ENCODE data around the gene A4GNT. TPM values are rescaled to one million over a fixed set of nuclear protein-coding genes. Genes with fewer than 3 reads are reported as not detected.

A4GNT gene
- total and polyA plus RNA-seq, 2 experiments from 2014 or later, result not detected

- Histone ChIP-seq H3K9me2 (ENCODE audit: insufficient read depth) (no peaks in the 10 kb centered on the region), H3K36me3 (ENCODE audit: low read depth) (no peaks in the 10 kb centered on the region; the same call in 1 of the 2 replicates), H4K20me1 (ENCODE audit: insufficient read depth) (no peaks in the 10 kb centered on the region), H2AFZ (peak overlapping the region; percentile 65), H3F3A (ENCODE audit: insufficient read depth) (peaks cover 9% of the 10 kb centered on the region), H3K27me3 (replicated peaks; ENCODE audit: insufficient read depth) (no peaks in the 10 kb centered on the region), H3K27ac (peak overlapping the region; percentile 91), H3K4me2 (ENCODE audit: unreplicated experiment) (peak overlapping the region; percentile 93), H3K4me1 (ENCODE audit: insufficient read depth) (peaks cover 25% of the 10 kb centered on the region), H3K4me3 (peak overlapping the region; percentile 77), H3K79me2 (ENCODE audit: insufficient read depth) (peaks cover 54% of the 10 kb centered on the region), H3K9ac (peak overlapping the region; percentile 91), H3K9me3 (ENCODE audit: low read depth) (no peaks in the 10 kb centered on the region)
- peak; percentile 51 for DNase-seq
- TF ChIP-seq EZH2 (IDR thresholded peaks at IDR 0.05; ENCODE audit: insufficient read depth, poor library complexity, severe bottlenecking) (no peak), EZH2phosphoT487 (IDR thresholded peaks at IDR 0.05; ENCODE audit: insufficient read depth, low read depth) (no peak)
- 2% methylated on average over 9 of the region's 9 CpGs for WGBS, 2 experiments (ENCODE audit: low coverage in 1 of 2, low lambda C conversion rate in 2 of 2, missing lambda C conversion rate in 2 of 2)
- in situ Hi-C loops (cut with MboI), result no loop called here
Observed at GRCh38 chr3:138114431-138114918, 17.7 kb downstream of the A4GNT start.

- Histone ChIP-seq H3K4me1 (ENCODE audit: insufficient read depth) (peaks cover 25% of the 10 kb centered on the region), H3K4me3 (peak overlapping the region; percentile 77), H3K9me3 (ENCODE audit: low read depth) (no peaks in the 10 kb centered on the region), H3K9ac (peak overlapping the region; percentile 91), H3K79me2 (ENCODE audit: insufficient read depth) (peaks cover 66% of the 10 kb centered on the region), H3K27me3 (replicated peaks; ENCODE audit: insufficient read depth) (no peaks in the 10 kb centered on the region), H3K36me3 (ENCODE audit: low read depth) (no peaks in the 10 kb centered on the region; the same call in 1 of the 2 replicates), H3K27ac (peak overlapping the region; percentile 91), H3F3A (ENCODE audit: insufficient read depth) (peaks cover 9% of the 10 kb centered on the region), H4K20me1 (ENCODE audit: insufficient read depth) (no peaks in the 10 kb centered on the region), H2AFZ (no peak overlapping the region), H3K9me2 (ENCODE audit: insufficient read depth) (no peaks in the 10 kb centered on the region), H3K4me2 (ENCODE audit: unreplicated experiment) (peak overlapping the region; percentile 93)
- in situ Hi-C loops (cut with MboI), result no loop called here
- no peak for TF ChIP-seq EZH2phosphoT487 (IDR thresholded peaks at IDR 0.05; ENCODE audit: insufficient read depth, low read depth)
- TF ChIP-seq EZH2 (IDR thresholded peaks at IDR 0.05; ENCODE audit: insufficient read depth, poor library complexity, severe bottlenecking), result no peak
- DNase-seq, result peak; percentile 48
- WGBS, 2 experiments (ENCODE audit: low coverage in 1 of 2, low lambda C conversion rate in 2 of 2, missing lambda C conversion rate in 2 of 2), result 57 to 58% methylated on average over 1 of the region's 1 CpG
Observed at GRCh38 chr3:138113326-138113725, 18.9 kb downstream of the A4GNT start.

- no peaks in the 10 kb centered on the region for H4K20me1 ChIP-seq (ENCODE audit: insufficient read depth)
Observed at GRCh38 chr3:138112362-138112761, 19.8 kb downstream of the A4GNT start.

GRCh38 chr3:138105598-138105997, 26.6 kb downstream of the A4GNT start:
- H3K27me3 ChIP-seq (replicated peaks; ENCODE audit: insufficient read depth), result no peaks in the 10 kb centered on the region
- no peak overlapping the region for H2AFZ ChIP-seq
- peaks cover 79% of the 10 kb centered on the region for H3K79me2 ChIP-seq (ENCODE audit: insufficient read depth)
- WGBS, 2 experiments (ENCODE audit: low coverage in 1 of 2, low lambda C conversion rate in 2 of 2, missing lambda C conversion rate in 2 of 2), result 98 to 100% methylated on average over 1 of the region's 1 CpG
- no peaks in the 10 kb centered on the region for H3K9me2 ChIP-seq (ENCODE audit: insufficient read depth)
- H4K20me1 ChIP-seq (ENCODE audit: insufficient read depth), result no peaks in the 10 kb centered on the region
- no peak for TF ChIP-seq EZH2 (IDR thresholded peaks at IDR 0.05; ENCODE audit: insufficient read depth, poor library complexity, severe bottlenecking)
- TF ChIP-seq EZH2phosphoT487 (IDR thresholded peaks at IDR 0.05; ENCODE audit: insufficient read depth, low read depth), result no peak
- H3K27ac ChIP-seq, result no peak overlapping the region
- no peaks in the 10 kb centered on the region for H3F3A ChIP-seq (ENCODE audit: insufficient read depth)
- no peak overlapping the region for H3K4me3 ChIP-seq
- no peaks in the 10 kb centered on the region for H3K36me3 ChIP-seq (ENCODE audit: low read depth)
- no peaks in the 10 kb centered on the region for H3K4me1 ChIP-seq (ENCODE audit: insufficient read depth)
- in situ Hi-C loops (cut with MboI), result no loop called here
- H3K9me3 ChIP-seq (ENCODE audit: low read depth), result no peaks in the 10 kb centered on the region
- DNase-seq, result no peak
- no peak overlapping the region for H3K4me2 ChIP-seq (ENCODE audit: unreplicated experiment)
- no peak overlapping the region for H3K9ac ChIP-seq

More at GRCh38 chr3:138112362-138112761, 19.8 kb downstream of the A4GNT start:
- H3K9me3 ChIP-seq (ENCODE audit: low read depth), result no peaks in the 10 kb centered on the region
- WGBS, 2 experiments (ENCODE audit: low coverage in 1 of 2, low lambda C conversion rate in 2 of 2, missing lambda C conversion rate in 2 of 2), result 53 to 61% methylated on average over 8 of the region's 8 CpGs
- H3K9ac ChIP-seq, result no peak overlapping the region
- in situ Hi-C loops (cut with MboI), result no loop called here
- peak; percentile 35 for DNase-seq
- no peaks in the 10 kb centered on the region for H3K9me2 ChIP-seq (ENCODE audit: insufficient read depth)
- H3K79me2 ChIP-seq (ENCODE audit: insufficient read depth), result peaks cover 75% of the 10 kb centered on the region
- H3K27ac ChIP-seq, result peak overlapping the region; percentile 91; the same call in 1 of the 2 replicates
- H3K4me1 ChIP-seq (ENCODE audit: insufficient read depth), result peaks cover 25% of the 10 kb centered on the region
- H2AFZ ChIP-seq, result no peak overlapping the region
- TF ChIP-seq EZH2phosphoT487 (IDR thresholded peaks at IDR 0.05; ENCODE audit: insufficient read depth, low read depth) (no peak), EZH2 (IDR thresholded peaks at IDR 0.05; ENCODE audit: insufficient read depth, poor library complexity, severe bottlenecking) (no peak)
- H3K4me2 ChIP-seq (ENCODE audit: unreplicated experiment), result no peak overlapping the region
- H3K36me3 ChIP-seq (ENCODE audit: low read depth), result no peaks in the 10 kb centered on the region; the same call in 1 of the 2 replicates
- H3K4me3 ChIP-seq, result no peak overlapping the region
- H3F3A ChIP-seq (ENCODE audit: insufficient read depth), result peaks cover 9% of the 10 kb centered on the region
- H3K27me3 ChIP-seq (replicated peaks; ENCODE audit: insufficient read depth), result no peaks in the 10 kb centered on the region

All from GM23248 (cell line).